ENCODE results near the gene SORCS3.

SORCS3 gene

GRCh38 chr10:104881740-104882139 lies 240.7 kb downstream of the SORCS3 start:
- H3K4me3 ChIP-seq (replicated peaks; ENCODE audit: low read depth, low read length) = no peak overlapping the region
- no peak for TF ChIP-seq CTCF (IDR thresholded peaks at IDR 0.05; ENCODE audit: low read depth, low read length, missing control alignments)
- DNase-seq (ENCODE audit: extremely low read depth, low read depth) = no peak

- no peak for TF ChIP-seq CTCF (IDR thresholded peaks at IDR 0.05; ENCODE audit: low read depth, low read length, missing control alignments)
- DNase-seq (ENCODE audit: extremely low read depth, low read depth) = no peak
- H3K4me3 ChIP-seq (replicated peaks; ENCODE audit: low read depth, low read length) = no peak overlapping the region
These were observed 252.0 kb downstream of the SORCS3 start for GRCh38 chr10:104892879-104893617.

DNA sequence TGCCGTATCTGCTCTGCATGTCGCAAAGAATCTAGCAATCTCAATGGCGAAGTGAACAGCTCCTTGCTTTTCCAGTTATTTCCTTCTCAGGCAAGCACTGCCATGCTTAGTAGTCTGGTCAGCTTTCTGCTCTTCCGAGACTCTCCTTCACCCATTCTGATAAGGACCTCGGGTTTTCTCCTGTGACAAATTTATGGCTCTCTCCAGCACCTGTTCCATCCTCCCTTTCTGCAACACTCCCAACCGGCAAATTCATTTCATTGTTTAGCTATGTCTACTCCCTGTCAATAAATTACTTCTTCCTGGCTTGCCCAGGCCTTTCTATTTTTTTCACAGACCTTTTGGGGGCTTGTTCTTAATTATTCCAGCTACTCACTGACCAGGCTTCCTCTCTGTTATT lies 252.6 kb downstream of the SORCS3 start:
- H3K4me3 ChIP-seq (replicated peaks; ENCODE audit: low read depth, low read length) = no peak overlapping the region
- no peak for TF ChIP-seq CTCF (IDR thresholded peaks at IDR 0.05; ENCODE audit: low read depth, low read length, missing control alignments)
- no peak for DNase-seq (ENCODE audit: extremely low read depth, low read depth)

DNA sequence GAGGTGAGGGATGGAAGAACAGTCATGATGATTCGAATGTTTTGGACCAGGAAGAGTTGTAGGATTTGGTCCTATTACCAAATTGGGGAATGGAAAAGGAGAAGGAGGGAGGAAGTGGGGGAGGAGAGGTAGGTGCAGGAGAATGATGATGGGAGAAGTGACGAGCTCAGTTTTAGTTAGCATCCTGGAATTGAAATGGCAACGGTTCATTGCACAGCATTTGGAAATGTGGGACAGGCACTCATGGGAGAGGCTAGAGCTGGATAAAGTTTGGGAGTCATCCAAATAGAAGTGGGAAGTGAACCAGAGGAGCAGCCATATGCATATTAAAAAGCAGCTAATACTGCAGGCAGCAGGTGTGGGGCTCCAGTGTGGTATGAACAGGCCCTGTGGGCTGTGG lies 253.6 kb downstream of the SORCS3 start:
- TF ChIP-seq CTCF (IDR thresholded peaks at IDR 0.05; ENCODE audit: low read depth, low read length, missing control alignments) = no peak
- H3K4me3 ChIP-seq (replicated peaks; ENCODE audit: low read depth, low read length) = no peak overlapping the region
- DNase-seq (ENCODE audit: extremely low read depth, low read depth) = no peak

DNA sequence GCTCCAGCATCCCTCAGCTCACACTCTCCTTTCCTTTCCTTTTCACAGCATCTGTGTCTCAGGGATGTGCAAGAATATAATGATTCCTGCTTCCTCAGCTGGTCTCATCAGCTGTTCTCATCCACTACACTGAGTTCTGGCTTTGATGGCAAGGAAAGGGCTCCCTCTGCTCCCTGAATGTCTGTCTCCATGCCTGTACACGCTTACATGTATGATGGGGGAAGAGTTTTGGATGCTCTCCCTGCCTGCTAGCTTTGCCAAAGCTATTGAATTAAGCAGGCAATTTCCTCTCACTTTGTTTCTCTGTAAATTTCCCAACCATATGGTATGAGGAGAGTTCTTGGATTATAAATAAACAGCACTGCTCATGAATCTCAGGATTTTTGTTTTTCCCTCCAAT lies 254.5 kb downstream of the SORCS3 start:
- TF ChIP-seq CTCF (IDR thresholded peaks at IDR 0.05; ENCODE audit: low read depth, low read length, missing control alignments) = no peak
- DNase-seq (ENCODE audit: extremely low read depth, low read depth) = no peak
- no peak overlapping the region for H3K4me3 ChIP-seq (replicated peaks; ENCODE audit: low read depth, low read length)

DNA sequence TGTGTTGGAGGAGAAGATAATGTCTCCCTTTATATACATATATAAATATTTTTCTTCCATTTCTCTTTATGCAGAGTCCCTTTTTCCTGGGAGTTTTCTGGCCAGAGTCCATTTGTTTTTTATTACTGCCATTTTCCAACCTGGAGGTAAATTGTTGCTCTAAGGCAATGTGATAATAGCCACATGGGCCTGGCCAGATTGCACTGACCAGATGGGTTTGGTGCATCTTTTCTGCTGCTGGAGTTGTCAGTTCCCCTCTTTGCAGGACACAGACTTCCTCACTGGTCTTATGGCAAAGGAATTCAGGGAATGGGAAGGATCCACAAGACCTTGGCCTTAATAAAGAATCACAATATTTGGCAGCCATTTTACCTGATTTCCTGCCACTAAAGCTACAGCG lies 254.9 kb downstream of the SORCS3 start:
- no peak for DNase-seq (ENCODE audit: extremely low read depth, low read depth)
- H3K4me3 ChIP-seq (replicated peaks; ENCODE audit: low read depth, low read length) = no peak overlapping the region
- TF ChIP-seq CTCF (IDR thresholded peaks at IDR 0.05; ENCODE audit: low read depth, low read length, missing control alignments) = no peak

DNA sequence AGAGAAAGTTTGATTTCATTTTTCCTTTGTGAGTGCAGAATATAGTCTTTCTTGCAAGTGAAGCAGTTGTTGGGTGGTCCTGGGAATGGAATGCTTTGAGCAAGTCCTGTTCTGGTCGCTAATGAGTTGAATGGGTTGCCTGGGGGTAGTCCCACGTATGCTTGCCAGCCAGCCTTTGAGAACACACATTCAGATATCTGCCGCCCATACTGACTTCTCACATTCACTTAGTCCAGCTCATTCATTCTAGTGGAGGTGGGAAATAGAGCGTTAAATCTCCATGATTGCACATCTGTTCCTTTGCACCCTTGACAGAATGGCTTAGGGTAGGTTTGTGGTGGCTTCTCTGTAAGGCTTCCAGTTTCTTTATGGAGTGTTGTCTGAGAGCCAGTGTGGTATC lies 256.6 kb downstream of the SORCS3 start:
- DNase-seq (ENCODE audit: extremely low read depth, low read depth) = no peak

More for the DNA sequence above, 256.6 kb downstream of the SORCS3 start:
- no peak overlapping the region for H3K4me3 ChIP-seq (replicated peaks; ENCODE audit: low read depth, low read length)
- TF ChIP-seq CTCF (IDR thresholded peaks at IDR 0.05; ENCODE audit: low read depth, low read length, missing control alignments) = no peak

Measured in HFF-Myc (cell line).